Upper lobe of left lung (tissue), 4 donors: Measurements from ENCODE around the gene CCNO.

Experiments
- POLR2A ChIP-seq, 4 donors: fragments of 450-650 bp; IDR thresholded peaks; one replicate each; pipeline ENCODE4 v1.5.1; 2016 to 2017; ENCODE audit warnings: antibody characterized with exemption in 4 of 4, mild to moderate bottlenecking in 2 of 4
- POLR2AphosphoS5 ChIP-seq, 2 donors: sonication (generic); formaldehyde crosslinking; IDR thresholded peaks; one replicate each; pipeline ENCODE4 v1.5.1; 2017; ENCODE audit warnings: antibody characterized with exemption in 2 of 2
- TF ChIP-seq, protein P1 (sequence below), 6 experiments: fragments of 450-650 bp in 4 of 6; fragments of 200-600 bp in 2 of 6; sonication (generic) in 2 of 6; IDR thresholded peaks; one replicate each; pipeline ENCODE4 v1.5.1; 2016 to 2019; ENCODE audit warnings: antibody characterized with exemption in 6 of 6

DNA sequence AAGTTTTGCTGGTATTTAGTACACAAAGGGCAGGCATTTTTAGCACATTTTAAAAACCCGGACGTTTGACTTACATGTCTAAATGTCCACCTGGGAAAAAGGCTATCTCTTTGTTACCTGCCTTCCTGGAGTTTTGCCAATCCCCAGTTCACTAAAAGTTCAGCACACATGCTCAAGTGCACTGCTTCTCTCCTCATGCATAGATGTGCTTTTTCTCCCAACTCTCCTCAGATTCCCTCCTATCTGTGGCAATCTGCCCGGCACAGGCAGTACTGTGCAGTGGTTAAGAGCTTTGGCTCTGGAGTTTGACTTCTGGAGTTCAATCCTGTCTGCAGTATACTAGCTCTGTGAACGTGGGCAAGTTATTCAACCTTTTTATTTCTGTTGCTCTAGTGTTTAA is 8.3 kb upstream of the CCNO start:
- TF ChIP-seq, protein P1, sequence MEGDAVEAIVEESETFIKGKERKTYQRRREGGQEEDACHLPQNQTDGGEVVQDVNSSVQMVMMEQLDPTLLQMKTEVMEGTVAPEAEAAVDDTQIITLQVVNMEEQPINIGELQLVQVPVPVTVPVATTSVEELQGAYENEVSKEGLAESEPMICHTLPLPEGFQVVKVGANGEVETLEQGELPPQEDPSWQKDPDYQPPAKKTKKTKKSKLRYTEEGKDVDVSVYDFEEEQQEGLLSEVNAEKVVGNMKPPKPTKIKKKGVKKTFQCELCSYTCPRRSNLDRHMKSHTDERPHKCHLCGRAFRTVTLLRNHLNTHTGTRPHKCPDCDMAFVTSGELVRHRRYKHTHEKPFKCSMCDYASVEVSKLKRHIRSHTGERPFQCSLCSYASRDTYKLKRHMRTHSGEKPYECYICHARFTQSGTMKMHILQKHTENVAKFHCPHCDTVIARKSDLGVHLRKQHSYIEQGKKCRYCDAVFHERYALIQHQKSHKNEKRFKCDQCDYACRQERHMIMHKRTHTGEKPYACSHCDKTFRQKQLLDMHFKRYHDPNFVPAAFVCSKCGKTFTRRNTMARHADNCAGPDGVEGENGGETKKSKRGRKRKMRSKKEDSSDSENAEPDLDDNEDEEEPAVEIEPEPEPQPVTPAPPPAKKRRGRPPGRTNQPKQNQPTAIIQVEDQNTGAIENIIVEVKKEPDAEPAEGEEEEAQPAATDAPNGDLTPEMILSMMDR (IDR thresholded peaks at IDR 0.05) = no peak
- TF ChIP-seq POLR2AphosphoS5 (IDR thresholded peaks at IDR 0.05) (no peak), POLR2A (IDR thresholded peaks at IDR 0.05) (no peak)
